ENCODE results near the gene PSRC1. TPM values are rescaled to one million over a fixed set of nuclear protein-coding genes. Genes with fewer than 3 reads are reported as not detected.

The PSRC1 gene
- total RNA-seq, 1 experiment from 2014 or later, result 75.0 TPM

GRCh38 chr1:109261578-109261977 lies 21.4 kb downstream of the PSRC1 start:
- Histone ChIP-seq H3K9me3 (ENCODE audit: low read depth, low read length, poor library complexity, severe bottlenecking) (no peaks in the 10 kb centered on the region), H3K27ac (ENCODE audit: low read depth, low read length, poor library complexity, severe bottlenecking) (no peak overlapping the region), H3K36me3 (ENCODE audit: insufficient read depth, low read length, poor library complexity, severe bottlenecking) (peaks cover 17% of the 10 kb centered on the region), H3K27me3 (replicated peaks; ENCODE audit: insufficient read depth, low read depth, low read length, poor library complexity) (no peaks in the 10 kb centered on the region), H3K4me3 (ENCODE audit: low read depth, low read length, poor library complexity, severe bottlenecking) (no peak overlapping the region), H3K4me1 (ENCODE audit: insufficient read depth, low read length, poor library complexity, severe bottlenecking) (no peaks in the 10 kb centered on the region)
- no TSS peak for BruUV-seq (replicated peaks)
- DNase-seq (ENCODE audit: low spot score), result no peak
- POLR2A ChIA-PET (ENCODE audit: low non-redundant PET), result no interaction called here
- CTCF ChIA-PET, result no interaction called here
- intact Hi-C loops (cut with micrococcal nuclease; ENCODE audit: unreplicated experiment), result loop anchor here (5.0 kb wide), 2 partner anchors 59 to 271 kb away; no protein-coding TSS in a partner anchor
- TF ChIP-seq EZH2 (IDR thresholded peaks at IDR 0.05; ENCODE audit: borderline replicate concordance, low read depth, low read length, poor library complexity, severe bottlenecking) (no peak), CTCF (conservative IDR thresholded peaks at IDR 0.05; ENCODE audit: low read depth, low read length) (no peak)

GRCh38 chr1:109261006-109261405 lies 21.9 kb downstream of the PSRC1 start:
- ChIA-PET POLR2A (ENCODE audit: low non-redundant PET) (no interaction called here), CTCF (no interaction called here)
- intact Hi-C loops (cut with micrococcal nuclease; ENCODE audit: unreplicated experiment), result loop anchor here (5.0 kb wide), 2 partner anchors 59 to 271 kb away; no protein-coding TSS in a partner anchor
- Histone ChIP-seq H3K36me3 (ENCODE audit: insufficient read depth, low read length, poor library complexity, severe bottlenecking) (peaks cover 17% of the 10 kb centered on the region), H3K27me3 (replicated peaks; ENCODE audit: insufficient read depth, low read depth, low read length, poor library complexity) (no peaks in the 10 kb centered on the region), H3K9me3 (ENCODE audit: low read depth, low read length, poor library complexity, severe bottlenecking) (no peaks in the 10 kb centered on the region), H3K4me3 (ENCODE audit: low read depth, low read length, poor library complexity, severe bottlenecking) (no peak overlapping the region), H3K4me1 (ENCODE audit: insufficient read depth, low read length, poor library complexity, severe bottlenecking) (no peaks in the 10 kb centered on the region), H3K27ac (ENCODE audit: low read depth, low read length, poor library complexity, severe bottlenecking) (no peak overlapping the region)
- DNase-seq (ENCODE audit: low spot score), result no peak
- TF ChIP-seq CTCF (conservative IDR thresholded peaks at IDR 0.05; ENCODE audit: low read depth, low read length) (no peak), EZH2 (IDR thresholded peaks at IDR 0.05; ENCODE audit: borderline replicate concordance, low read depth, low read length, poor library complexity, severe bottlenecking) (no peak)
- BruUV-seq (replicated peaks), result no TSS peak

GRCh38 chr1:109259674-109260557 lies 23.0 kb downstream of the PSRC1 start:
- BruUV-seq (replicated peaks), result no TSS peak
- TF ChIP-seq EZH2 (IDR thresholded peaks at IDR 0.05; ENCODE audit: borderline replicate concordance, low read depth, low read length, poor library complexity, severe bottlenecking) (no peak), CTCF (conservative IDR thresholded peaks at IDR 0.05; ENCODE audit: low read depth, low read length) (no peak)
- DNase-seq (ENCODE audit: low spot score), result no peak
- Histone ChIP-seq H3K27me3 (replicated peaks; ENCODE audit: insufficient read depth, low read depth, low read length, poor library complexity) (no peaks in the 10 kb centered on the region), H3K27ac (ENCODE audit: low read depth, low read length, poor library complexity, severe bottlenecking) (no peak overlapping the region), H3K36me3 (ENCODE audit: insufficient read depth, low read length, poor library complexity, severe bottlenecking) (peaks cover 17% of the 10 kb centered on the region), H3K9me3 (ENCODE audit: low read depth, low read length, poor library complexity, severe bottlenecking) (no peaks in the 10 kb centered on the region), H3K4me3 (ENCODE audit: low read depth, low read length, poor library complexity, severe bottlenecking) (no peak overlapping the region), H3K4me1 (ENCODE audit: insufficient read depth, low read length, poor library complexity, severe bottlenecking) (no peaks in the 10 kb centered on the region)
- ChIA-PET POLR2A (ENCODE audit: low non-redundant PET) (no interaction called here), CTCF (no interaction called here)
- intact Hi-C loops (cut with micrococcal nuclease; ENCODE audit: unreplicated experiment), result loop anchor here (5.0 kb wide), 2 partner anchors 58 to 272 kb away; no protein-coding TSS in a partner anchor
